ENCODE data around the gene GALNT16. TPM values are rescaled to one million over a fixed set of nuclear protein-coding genes. Genes with fewer than 3 reads are reported as not detected.

The GALNT16 gene
- total RNA-seq, 4 donors from 2014 or later: 2.1 to 35.9 (median 11.5) TPM

GRCh38 chr14:69226736-69227135 lies 33.2 kb upstream of the GALNT16 start:
- no peaks in the 10 kb centered on the region for H3K27me3 ChIP-seq
- no peak for DNase-seq
- peaks cover 0 to 4% of the 10 kb centered on the region in 2 donors for H3K4me1 ChIP-seq
- peak overlapping the region; percentile 45 to 50 for H3K27ac ChIP-seq
- H3K36me3 ChIP-seq: no peaks in the 10 kb centered on the region
- H3K4me3 ChIP-seq: no peak overlapping the region
- TF ChIP-seq POLR2A (IDR thresholded peaks at IDR 0.05) (no peak), CTCF (IDR thresholded peaks at IDR 0.05) (no peak)
- H3K9me3 ChIP-seq: no peaks in the 10 kb centered on the region
- intact Hi-C loops (cut with DNase I; ENCODE audit: low total_unique reads): no loop called here

GRCh38 chr14:69231486-69231885 lies 28.5 kb upstream of the GALNT16 start:
- H3K36me3 ChIP-seq: no peaks in the 10 kb centered on the region

GRCh38 chr14:69232388-69232787 lies 27.6 kb upstream of the GALNT16 start:
- H3K36me3 ChIP-seq: no peaks in the 10 kb centered on the region

More at GRCh38 chr14:69231486-69231885, 28.5 kb upstream of the GALNT16 start:
- H3K27me3 ChIP-seq: no peaks in the 10 kb centered on the region
- H3K4me3 ChIP-seq: no peak overlapping the region
- TF ChIP-seq POLR2A (IDR thresholded peaks at IDR 0.05): no peak
- no peak for TF ChIP-seq CTCF (IDR thresholded peaks at IDR 0.05)
- intact Hi-C loops (cut with DNase I; ENCODE audit: low total_unique reads): no loop called here
- H3K27ac ChIP-seq: no peak overlapping the region
- H3K4me1 ChIP-seq: peaks cover 0 to 4% of the 10 kb centered on the region in 2 donors
- H3K9me3 ChIP-seq: no peaks in the 10 kb centered on the region
- no peak for DNase-seq

GRCh38 chr14:69234106-69234505 lies 25.9 kb upstream of the GALNT16 start:
- Histone ChIP-seq H3K27ac (no peak overlapping the region), H3K27me3 (no peaks in the 10 kb centered on the region), H3K4me3 (no peak overlapping the region), H3K9me3 (no peaks in the 10 kb centered on the region), H3K36me3 (no peaks in the 10 kb centered on the region), H3K4me1 (no peaks in the 10 kb centered on the region)
- TF ChIP-seq CTCF (IDR thresholded peaks at IDR 0.05) (no peak), POLR2A (IDR thresholded peaks at IDR 0.05) (no peak)
- no peak for DNase-seq
- intact Hi-C loops (cut with DNase I; ENCODE audit: low total_unique reads): no loop called here

More at GRCh38 chr14:69232388-69232787, 27.6 kb upstream of the GALNT16 start:
- TF ChIP-seq CTCF (IDR thresholded peaks at IDR 0.05): no peak
- TF ChIP-seq POLR2A (IDR thresholded peaks at IDR 0.05): no peak
- Histone ChIP-seq H3K27me3 (no peaks in the 10 kb centered on the region), H3K27ac (no peak overlapping the region), H3K4me3 (no peak overlapping the region), H3K9me3 (no peaks in the 10 kb centered on the region), H3K4me1 (no peaks in the 10 kb centered on the region)
- intact Hi-C loops (cut with DNase I; ENCODE audit: low total_unique reads): no loop called here
- no peak for DNase-seq

GRCh38 chr14:69235708-69236107 lies 24.2 kb upstream of the GALNT16 start:
- H3K27ac ChIP-seq: no peak overlapping the region
- intact Hi-C loops (cut with DNase I; ENCODE audit: low total_unique reads): no loop called here
- no peaks in the 10 kb centered on the region for H3K36me3 ChIP-seq
- DNase-seq: no peak
- H3K27me3 ChIP-seq: no peaks in the 10 kb centered on the region
- TF ChIP-seq POLR2A (IDR thresholded peaks at IDR 0.05) (no peak), CTCF (IDR thresholded peaks at IDR 0.05) (no peak)
- H3K9me3 ChIP-seq: no peaks in the 10 kb centered on the region
- H3K4me1 ChIP-seq: no peaks in the 10 kb centered on the region
- no peak overlapping the region for H3K4me3 ChIP-seq
